HL-60 (cell line): ENCODE results near the gene NUTF2.

Experiments used
- GABPA ChIP-seq: IDR thresholded peaks from 2 replicates; pipeline ENCODE4 v1.6.1; 2012; ENCODE audit warnings: low read depth
- POLR2AphosphoS5 ChIP-seq: IDR thresholded peaks from 2 replicates; pipeline ENCODE4 v1.6.1; 2012; ENCODE audit warnings: low read depth
- REST ChIP-seq: IDR thresholded peaks from 2 replicates; pipeline ENCODE4 v1.6.1; 2012; ENCODE audit warnings: low read depth; ENCODE audit not compliant: insufficient replicate concordance
- SPI1 ChIP-seq: IDR thresholded peaks from 2 replicates; pipeline ENCODE4 v1.6.1; 2012; ENCODE audit warnings: low read depth, mild to moderate bottlenecking, borderline replicate concordance
- TF ChIP-seq, protein P1 (sequence below): IDR thresholded peaks from one replicate; pipeline ENCODE4 v1.5.1; 2011; ENCODE audit warnings: low read length, control low read depth, inconsistent platforms; ENCODE audit not compliant: insufficient read depth

DNA sequence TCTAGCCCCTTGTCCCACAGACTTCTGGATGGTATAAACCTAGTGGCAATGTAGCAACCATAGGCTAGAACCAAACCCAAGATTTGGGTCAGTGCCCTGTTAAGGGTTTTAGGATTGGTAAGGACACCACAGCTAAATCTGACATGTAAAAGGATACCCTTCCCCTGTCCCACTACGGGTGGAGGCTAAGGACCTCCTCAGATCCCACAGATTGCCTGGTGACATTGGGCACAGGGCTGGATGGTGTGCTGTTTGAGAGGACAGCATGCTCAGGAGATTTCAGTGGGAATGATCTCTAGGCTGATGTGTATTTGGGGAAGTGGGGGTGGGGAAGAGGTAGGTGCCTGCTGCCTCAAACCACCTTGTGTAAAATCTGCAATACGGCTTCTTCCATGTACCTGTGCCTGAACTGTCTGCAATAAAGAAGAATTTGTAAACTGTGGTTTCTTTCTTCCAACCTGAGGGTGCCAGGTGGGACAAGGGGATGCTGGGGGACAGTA lies 25.4 kb downstream of the NUTF2 start:
- peak; percentile 12; the same call in 1 of the 2 replicates for TF ChIP-seq POLR2AphosphoS5
- TF ChIP-seq, protein P1, sequence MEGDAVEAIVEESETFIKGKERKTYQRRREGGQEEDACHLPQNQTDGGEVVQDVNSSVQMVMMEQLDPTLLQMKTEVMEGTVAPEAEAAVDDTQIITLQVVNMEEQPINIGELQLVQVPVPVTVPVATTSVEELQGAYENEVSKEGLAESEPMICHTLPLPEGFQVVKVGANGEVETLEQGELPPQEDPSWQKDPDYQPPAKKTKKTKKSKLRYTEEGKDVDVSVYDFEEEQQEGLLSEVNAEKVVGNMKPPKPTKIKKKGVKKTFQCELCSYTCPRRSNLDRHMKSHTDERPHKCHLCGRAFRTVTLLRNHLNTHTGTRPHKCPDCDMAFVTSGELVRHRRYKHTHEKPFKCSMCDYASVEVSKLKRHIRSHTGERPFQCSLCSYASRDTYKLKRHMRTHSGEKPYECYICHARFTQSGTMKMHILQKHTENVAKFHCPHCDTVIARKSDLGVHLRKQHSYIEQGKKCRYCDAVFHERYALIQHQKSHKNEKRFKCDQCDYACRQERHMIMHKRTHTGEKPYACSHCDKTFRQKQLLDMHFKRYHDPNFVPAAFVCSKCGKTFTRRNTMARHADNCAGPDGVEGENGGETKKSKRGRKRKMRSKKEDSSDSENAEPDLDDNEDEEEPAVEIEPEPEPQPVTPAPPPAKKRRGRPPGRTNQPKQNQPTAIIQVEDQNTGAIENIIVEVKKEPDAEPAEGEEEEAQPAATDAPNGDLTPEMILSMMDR, result no peak
- TF ChIP-seq GABPA, result no peak
- TF ChIP-seq REST, result no peak
- TF ChIP-seq SPI1, result peak; percentile 85
